ENCODE results near the gene CPLX3.

Gene CPLX3

DNA sequence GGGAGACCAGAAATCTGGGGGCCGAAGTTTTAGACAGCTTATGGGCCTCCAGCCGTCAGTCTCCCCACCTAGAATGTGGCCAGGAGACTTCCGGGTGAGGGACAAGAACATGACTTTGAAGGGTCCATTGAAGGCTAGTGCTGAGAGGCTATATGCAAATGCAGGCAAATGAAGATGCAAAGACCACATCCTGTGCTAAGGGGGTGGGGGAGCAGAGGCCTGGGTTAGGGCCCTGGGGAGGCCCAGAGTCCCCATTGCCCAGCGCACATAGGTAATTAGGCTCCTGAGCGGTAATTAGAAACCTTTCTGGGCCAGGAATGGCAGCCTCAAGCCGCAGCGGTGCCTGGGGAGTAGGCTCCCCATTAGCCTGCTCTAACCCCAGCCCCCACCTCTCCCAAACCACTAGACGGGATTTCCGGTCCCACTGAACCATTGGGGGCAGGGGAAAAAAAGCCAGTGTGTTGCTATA is 37.7 kb upstream of the CPLX3 start:
- in situ Hi-C loops (cut with HindIII; ENCODE audit: low sequenced_read_pairs) = no loop called here
- TF ChIP-seq, protein P1, sequence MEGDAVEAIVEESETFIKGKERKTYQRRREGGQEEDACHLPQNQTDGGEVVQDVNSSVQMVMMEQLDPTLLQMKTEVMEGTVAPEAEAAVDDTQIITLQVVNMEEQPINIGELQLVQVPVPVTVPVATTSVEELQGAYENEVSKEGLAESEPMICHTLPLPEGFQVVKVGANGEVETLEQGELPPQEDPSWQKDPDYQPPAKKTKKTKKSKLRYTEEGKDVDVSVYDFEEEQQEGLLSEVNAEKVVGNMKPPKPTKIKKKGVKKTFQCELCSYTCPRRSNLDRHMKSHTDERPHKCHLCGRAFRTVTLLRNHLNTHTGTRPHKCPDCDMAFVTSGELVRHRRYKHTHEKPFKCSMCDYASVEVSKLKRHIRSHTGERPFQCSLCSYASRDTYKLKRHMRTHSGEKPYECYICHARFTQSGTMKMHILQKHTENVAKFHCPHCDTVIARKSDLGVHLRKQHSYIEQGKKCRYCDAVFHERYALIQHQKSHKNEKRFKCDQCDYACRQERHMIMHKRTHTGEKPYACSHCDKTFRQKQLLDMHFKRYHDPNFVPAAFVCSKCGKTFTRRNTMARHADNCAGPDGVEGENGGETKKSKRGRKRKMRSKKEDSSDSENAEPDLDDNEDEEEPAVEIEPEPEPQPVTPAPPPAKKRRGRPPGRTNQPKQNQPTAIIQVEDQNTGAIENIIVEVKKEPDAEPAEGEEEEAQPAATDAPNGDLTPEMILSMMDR (IDR thresholded peaks at IDR 0.05; ENCODE audit: low read depth, low read length) = no peak
- H3K4me3 ChIP-seq (ENCODE audit: low read depth, low read length) = no peak overlapping the region
- no peak for DNase-seq (ENCODE audit: low read depth, low spot score)

DNA sequence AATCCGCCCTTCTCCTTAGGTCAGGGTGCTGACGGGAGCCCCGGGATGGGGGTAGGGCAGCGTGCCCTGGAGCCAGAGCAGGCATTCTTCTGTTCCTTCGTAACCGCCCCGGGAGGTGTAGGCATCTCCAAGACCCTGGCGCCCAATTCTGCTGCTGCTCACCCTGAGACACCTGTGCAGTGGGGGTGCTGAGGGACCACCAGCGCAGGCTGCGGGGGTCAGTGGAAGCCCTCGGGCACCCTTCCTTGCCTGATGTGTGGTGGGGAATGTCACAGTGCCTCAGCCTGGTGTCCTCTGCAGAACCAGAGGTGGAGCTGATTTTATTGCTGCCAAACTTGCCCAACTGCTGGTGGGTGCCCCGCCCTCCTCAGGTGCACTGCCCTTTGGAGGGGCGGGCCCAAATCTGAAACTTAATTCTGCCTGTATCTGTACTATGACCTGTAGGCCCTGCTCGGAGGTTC is 37.2 kb upstream of the CPLX3 start:
- DNase-seq (ENCODE audit: low read depth, low spot score) = no peak
- no peak overlapping the region for H3K4me3 ChIP-seq (ENCODE audit: low read depth, low read length)
- in situ Hi-C loops (cut with HindIII; ENCODE audit: low sequenced_read_pairs) = no loop called here
- TF ChIP-seq, protein P1 (IDR thresholded peaks at IDR 0.05; ENCODE audit: low read depth, low read length) = no peak

DNA sequence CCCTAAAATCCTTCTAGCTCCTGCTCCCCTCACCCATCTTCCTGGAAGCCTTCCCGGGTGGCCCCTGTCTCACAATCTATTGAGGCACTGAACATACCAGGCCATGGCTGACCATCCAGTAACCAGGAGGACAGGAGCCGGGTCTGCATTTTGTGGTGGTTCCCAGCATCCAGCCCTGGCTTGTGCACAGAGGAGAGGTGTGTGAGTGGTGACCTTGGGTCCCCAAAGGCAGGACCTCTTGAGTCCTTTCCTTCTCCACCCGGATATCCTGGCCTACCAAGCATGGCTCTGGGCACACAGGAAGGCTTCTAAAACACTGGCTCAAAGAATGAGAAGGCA is 36.7 kb upstream of the CPLX3 start:
- DNase-seq (ENCODE audit: low read depth, low spot score) = no peak
- TF ChIP-seq, protein P1 (IDR thresholded peaks at IDR 0.05; ENCODE audit: low read depth, low read length) = no peak
- no peak overlapping the region for H3K4me3 ChIP-seq (ENCODE audit: low read depth, low read length)
- in situ Hi-C loops (cut with HindIII; ENCODE audit: low sequenced_read_pairs) = no loop called here

DNA sequence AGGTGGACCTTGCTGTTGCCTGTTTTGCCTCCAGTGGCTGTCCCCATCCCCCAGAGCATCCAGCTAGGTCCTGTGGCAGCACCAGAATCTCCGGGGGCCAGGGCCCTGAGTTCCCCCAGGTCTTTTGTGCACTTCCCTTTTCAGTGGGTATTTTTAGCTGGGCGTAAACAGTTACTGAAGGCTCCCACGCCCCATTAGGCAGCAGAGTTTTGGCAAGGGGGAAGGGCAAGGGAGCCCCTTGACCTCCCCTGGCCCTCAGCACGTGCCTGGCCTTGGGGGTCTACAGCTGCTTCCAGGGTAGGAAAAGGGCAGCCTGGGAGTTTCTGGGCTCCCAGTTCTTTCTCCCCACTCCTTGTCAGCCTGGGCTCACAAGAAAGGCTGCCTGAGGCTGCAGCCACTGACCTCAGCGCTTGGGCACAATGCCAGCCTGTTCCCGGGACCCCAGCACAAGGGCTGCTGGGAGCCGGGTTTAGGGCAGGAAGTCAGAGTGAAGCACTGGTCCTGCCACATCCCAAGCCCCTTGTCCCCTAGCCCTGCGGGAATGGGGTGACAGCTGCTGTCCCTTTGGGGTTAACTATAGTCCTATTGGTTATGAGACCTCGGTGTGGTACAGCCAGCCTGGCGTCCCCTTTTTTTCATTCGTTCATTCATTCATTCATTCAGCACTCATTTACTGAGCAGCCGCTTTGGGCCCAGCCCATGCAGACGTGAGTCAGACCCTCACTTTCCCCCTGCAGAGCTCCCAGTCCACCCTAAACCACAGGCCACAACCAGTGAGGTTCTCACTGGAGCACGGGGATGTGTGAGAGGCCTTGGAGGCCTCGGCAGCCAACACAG is 36.1 kb upstream of the CPLX3 start:
- H3K4me3 ChIP-seq (ENCODE audit: low read depth, low read length) = no peak overlapping the region
- TF ChIP-seq, protein P1 (IDR thresholded peaks at IDR 0.05; ENCODE audit: low read depth, low read length) = no peak
- DNase-seq (ENCODE audit: low read depth, low spot score) = peak; percentile 95
- in situ Hi-C loops (cut with HindIII; ENCODE audit: low sequenced_read_pairs) = no loop called here

DNA sequence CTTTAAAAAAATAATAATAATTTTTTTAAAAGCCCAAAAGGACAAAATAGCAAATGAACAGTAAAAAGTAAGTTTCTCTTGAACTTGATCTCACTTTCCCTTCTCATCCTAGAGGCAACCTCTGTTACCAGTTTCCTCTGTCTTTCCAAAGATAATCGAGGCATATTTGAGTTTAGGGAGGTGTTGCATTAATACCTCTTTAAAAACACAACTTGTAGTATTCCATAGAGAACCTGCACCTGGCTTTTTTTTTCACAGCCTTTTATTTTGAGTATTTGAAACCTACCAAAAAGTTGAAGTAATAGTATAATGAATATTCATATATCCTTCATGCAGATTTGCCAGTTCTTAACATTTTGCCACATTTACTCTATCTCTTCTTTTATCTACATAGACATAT is 35.4 kb upstream of the CPLX3 start:
- H3K4me3 ChIP-seq (ENCODE audit: low read depth, low read length) = no peak overlapping the region
- TF ChIP-seq, protein P1 (IDR thresholded peaks at IDR 0.05; ENCODE audit: low read depth, low read length) = no peak
- in situ Hi-C loops (cut with HindIII; ENCODE audit: low sequenced_read_pairs) = no loop called here
- DNase-seq (ENCODE audit: low read depth, low spot score) = no peak

DNA sequence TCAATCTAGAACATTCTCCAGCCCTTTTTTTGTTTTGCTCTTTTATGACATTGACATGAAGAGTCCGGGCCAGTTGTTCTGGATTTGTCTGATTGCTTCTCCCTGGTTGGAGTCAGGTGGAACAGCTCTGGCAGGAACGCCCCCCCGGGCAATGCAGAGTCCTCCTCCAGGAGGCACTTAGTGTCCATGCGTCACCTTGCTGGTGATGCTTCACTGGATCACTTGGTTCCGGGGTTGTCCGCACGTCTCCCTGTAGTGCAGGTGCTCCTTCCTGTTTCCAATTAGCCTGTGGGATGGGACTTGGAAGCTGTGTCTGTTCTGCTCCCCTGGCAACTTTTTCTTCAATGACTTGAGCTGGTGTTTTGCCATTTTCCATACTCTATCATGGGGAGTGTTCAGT is 34.8 kb upstream of the CPLX3 start:
- no peak overlapping the region for H3K4me3 ChIP-seq (ENCODE audit: low read depth, low read length)
- in situ Hi-C loops (cut with HindIII; ENCODE audit: low sequenced_read_pairs) = no loop called here
- DNase-seq (ENCODE audit: low read depth, low spot score) = no peak
- TF ChIP-seq, protein P1 (IDR thresholded peaks at IDR 0.05; ENCODE audit: low read depth, low read length) = no peak
